ENCODE results near the gene TPPP.

DNA sequence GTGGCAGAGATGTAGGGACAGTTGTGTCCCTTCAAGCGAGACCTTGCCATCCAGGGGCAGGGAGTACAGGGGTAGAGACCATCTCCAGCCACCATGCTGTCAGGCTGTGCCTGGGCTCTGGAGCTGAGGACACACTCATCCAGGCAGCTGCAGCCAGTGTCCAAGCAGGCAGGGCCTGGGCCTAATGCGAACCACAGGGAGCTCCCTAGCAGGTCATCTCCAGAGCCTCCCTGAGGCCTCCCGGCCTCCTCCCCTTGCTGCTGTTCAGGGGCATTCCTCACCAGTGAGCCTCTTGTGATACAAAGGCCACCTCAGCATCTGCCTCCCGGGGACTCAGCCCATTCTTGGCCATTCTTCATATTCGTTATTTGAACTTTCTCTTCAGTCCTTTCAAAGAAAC lies 35.0 kb downstream of the TPPP start:
- TF ChIP-seq CHD2 (IDR thresholded peaks at IDR 0.05; ENCODE audit: low read depth, low read length) (no peak), CENPX (CRISPR knock-in tag; IDR thresholded peaks at IDR 0.05) (no peak), SMAD1 (CRISPR knock-in tag; IDR thresholded peaks at IDR 0.05; ENCODE audit: borderline replicate concordance, low read depth) (no peak), ETV6 (CRISPR knock-in tag; conservative IDR thresholded peaks at IDR 0.05) (no peak), RAD51 (IDR thresholded peaks at IDR 0.05; ENCODE audit: borderline replicate concordance) (no peak), ZNF562 (CRISPR knock-in tag; IDR thresholded peaks at IDR 0.05; ENCODE audit: borderline replicate concordance) (no peak), ZNF570 (CRISPR knock-in tag; IDR thresholded peaks at IDR 0.05; ENCODE audit: borderline replicate concordance) (no peak), ZNF263 (CRISPR knock-in tag; IDR thresholded peaks at IDR 0.05) (no peak), ZNF124 (CRISPR knock-in tag; IDR thresholded peaks at IDR 0.05) (no peak)
- TF ChIP-seq, protein P1, sequence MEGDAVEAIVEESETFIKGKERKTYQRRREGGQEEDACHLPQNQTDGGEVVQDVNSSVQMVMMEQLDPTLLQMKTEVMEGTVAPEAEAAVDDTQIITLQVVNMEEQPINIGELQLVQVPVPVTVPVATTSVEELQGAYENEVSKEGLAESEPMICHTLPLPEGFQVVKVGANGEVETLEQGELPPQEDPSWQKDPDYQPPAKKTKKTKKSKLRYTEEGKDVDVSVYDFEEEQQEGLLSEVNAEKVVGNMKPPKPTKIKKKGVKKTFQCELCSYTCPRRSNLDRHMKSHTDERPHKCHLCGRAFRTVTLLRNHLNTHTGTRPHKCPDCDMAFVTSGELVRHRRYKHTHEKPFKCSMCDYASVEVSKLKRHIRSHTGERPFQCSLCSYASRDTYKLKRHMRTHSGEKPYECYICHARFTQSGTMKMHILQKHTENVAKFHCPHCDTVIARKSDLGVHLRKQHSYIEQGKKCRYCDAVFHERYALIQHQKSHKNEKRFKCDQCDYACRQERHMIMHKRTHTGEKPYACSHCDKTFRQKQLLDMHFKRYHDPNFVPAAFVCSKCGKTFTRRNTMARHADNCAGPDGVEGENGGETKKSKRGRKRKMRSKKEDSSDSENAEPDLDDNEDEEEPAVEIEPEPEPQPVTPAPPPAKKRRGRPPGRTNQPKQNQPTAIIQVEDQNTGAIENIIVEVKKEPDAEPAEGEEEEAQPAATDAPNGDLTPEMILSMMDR (CRISPR knock-in tag; IDR thresholded peaks at IDR 0.05) = no peak
- TF ChIP-seq, protein P2, sequence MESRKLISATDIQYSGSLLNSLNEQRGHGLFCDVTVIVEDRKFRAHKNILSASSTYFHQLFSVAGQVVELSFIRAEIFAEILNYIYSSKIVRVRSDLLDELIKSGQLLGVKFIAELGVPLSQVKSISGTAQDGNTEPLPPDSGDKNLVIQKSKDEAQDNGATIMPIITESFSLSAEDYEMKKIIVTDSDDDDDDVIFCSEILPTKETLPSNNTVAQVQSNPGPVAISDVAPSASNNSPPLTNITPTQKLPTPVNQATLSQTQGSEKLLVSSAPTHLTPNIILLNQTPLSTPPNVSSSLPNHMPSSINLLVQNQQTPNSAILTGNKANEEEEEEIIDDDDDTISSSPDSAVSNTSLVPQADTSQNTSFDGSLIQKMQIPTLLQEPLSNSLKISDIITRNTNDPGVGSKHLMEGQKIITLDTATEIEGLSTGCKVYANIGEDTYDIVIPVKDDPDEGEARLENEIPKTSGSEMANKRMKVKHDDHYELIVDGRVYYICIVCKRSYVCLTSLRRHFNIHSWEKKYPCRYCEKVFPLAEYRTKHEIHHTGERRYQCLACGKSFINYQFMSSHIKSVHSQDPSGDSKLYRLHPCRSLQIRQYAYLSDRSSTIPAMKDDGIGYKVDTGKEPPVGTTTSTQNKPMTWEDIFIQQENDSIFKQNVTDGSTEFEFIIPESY (CRISPR knock-in tag; IDR thresholded peaks at IDR 0.05) = no peak

All from HepG2 (cell line).